Panc1 (cell line): ENCODE results near the gene LEMD2. TPM values are rescaled to one million over a fixed set of nuclear protein-coding genes. Genes with fewer than 3 reads are reported as not detected.

ENCODE experiments used
- ATAC-seq: fragments of 200-7000 bp; cut with Tn5 transposase; 2 replicates; pipeline ENCODE4 v1.9.1; 2020; ENCODE audit warnings: mild to moderate bottlenecking, moderate library complexity
- BruUV-seq: library from RNA; stranded (reverse); fragments of 400-500 nt; replicated peaks from 2 replicates; lab custom pipeline; 2021; lab: Mats Ljungman, UMichigan
- CTCF ChIA-PET: fragments of 300-600 bp; sonication (Branson Sonifier 250); formaldehyde crosslinking; loops from one replicate; lab custom pipeline; 2022; ENCODE audit warnings: antibody characterized with exemption; lab: Charles Lee
- POLR2A ChIA-PET: fragments of 300-600 bp; sonication (Branson Sonifier 250); formaldehyde crosslinking; loops from one replicate; lab custom pipeline; 2022; ENCODE audit warnings: antibody characterized with exemption; lab: Charles Lee
- DNase-seq: peaks from one replicate; pipeline ENCODE4 v3.0.0-alpha.2; 2010; ENCODE audit warnings: low read depth, low spot score
- H3K27ac ChIP-seq: 2 replicates; pipeline ENCODE4 v1.5.1; 2011; ENCODE audit warnings: mild to moderate bottlenecking, low read length, inconsistent platforms
- H3K27me3 ChIP-seq: fragments of 200-500 bp; sonication (Bioruptor generic); 2 replicates; pipeline ENCODE4 v1.6.0; 2014; ENCODE audit warnings: low read length, inconsistent platforms; ENCODE audit not compliant: control insufficient read depth, insufficient read depth
- H3K36me3 ChIP-seq: fragments of 200-500 bp; sonication (Bioruptor generic); 2 replicates; pipeline ENCODE4 v1.5.1; 2014; ENCODE audit warnings: inconsistent platforms, mild to moderate bottlenecking, low read length, moderate library complexity; ENCODE audit not compliant: control insufficient read depth, insufficient read depth
- H3K4me1 ChIP-seq: 2 replicates; pipeline ENCODE4 v1.5.1; 2011; ENCODE audit warnings: inconsistent platforms, mild to moderate bottlenecking, low read length, moderate library complexity; ENCODE audit not compliant: control insufficient read depth, insufficient read depth
- H3K4me3 ChIP-seq, 2 experiments: 2 replicates each; pipeline ENCODE4 v1.5.1; 2011 to 2012; ENCODE audit warnings: low read depth in 2 of 2, low read length in 2 of 2, mild to moderate bottlenecking in 2 of 2, inconsistent platforms in 1 of 2, moderate library complexity in 1 of 2
- H3K9me3 ChIP-seq: fragments of 200-500 bp; sonication (Bioruptor generic); 2 replicates; pipeline ENCODE4 v1.5.1; 2014; ENCODE audit warnings: low read depth, mild to moderate bottlenecking, inconsistent platforms, low read length, moderate library complexity; ENCODE audit not compliant: control insufficient read depth, insufficient read depth
- CTCF ChIP-seq: fragments of 450-650 bp; IDR thresholded peaks from 2 replicates; pipeline ENCODE4 v1.5.1; 2017; ENCODE audit warnings: mild to moderate bottlenecking
- POLR2AphosphoS5 ChIP-seq: IDR thresholded peaks from 2 replicates; pipeline ENCODE4 v1.6.1; 2012; ENCODE audit warnings: mild to moderate bottlenecking, low read depth, low read length, moderate library complexity
- REST ChIP-seq, 2 experiments: IDR thresholded peaks; 2 replicates each; pipeline ENCODE4 v1.6.1; 2011 to 2012; ENCODE audit warnings: low read depth in 2 of 2, control low read depth in 1 of 2, low read length in 1 of 2, mild to moderate bottlenecking in 1 of 2, moderate library complexity in 1 of 2; ENCODE audit not compliant: insufficient read depth in 1 of 2
- SIN3A ChIP-seq: IDR thresholded peaks from 2 replicates; pipeline ENCODE4 v1.6.1; 2012; ENCODE audit warnings: low read depth, mild to moderate bottlenecking, low read length, moderate library complexity, borderline replicate concordance; ENCODE audit not compliant: insufficient read depth
- TCF7L2 ChIP-seq: IDR thresholded peaks from 2 replicates; pipeline ENCODE4 v1.6.1; 2011; ENCODE audit warnings: mild to moderate bottlenecking, low read depth, low read length, inconsistent platforms
- in situ Hi-C: cut with HindIII; loops from 2 replicates; pipeline ENCODE4 v1.10.0; 2016; ENCODE audit warnings: low sequenced_read_pairs, low pct_unique_long_range_greater_than_20kb
- intact Hi-C: fragments of 100-400 bp; cut with micrococcal nuclease; formaldehyde crosslinking; loops from one replicate; pipeline ENCODE4 v1.10.0; 2022; ENCODE audit not compliant: unreplicated experiment
- total RNA-seq: library from RNA; stranded (reverse); gene quantifications from one replicate; pipeline ENCODE4 v1.2.1, GENCODE V29; 2021; ENCODE audit not compliant: unreplicated experiment

The LEMD2 gene
- total RNA-seq, 1 experiment from 2014 or later: 89.8 TPM

- DNase-seq (no peak), ATAC-seq (no peak)
- TF ChIP-seq POLR2AphosphoS5 (no peak), TCF7L2 (no peak)
- no peaks in the 10 kb centered on the region for H3K27me3 ChIP-seq
- no TSS peak for BruUV-seq
- H3K4me3 ChIP-seq: no peak overlapping the region
- ChIA-PET POLR2A (interaction anchor here (0.7 kb wide), 1 partner anchor 129 kb away, joined by 20 read pairs; no protein-coding TSS in a partner anchor), CTCF (no interaction called here)
- H3K36me3 ChIP-seq: no peaks in the 10 kb centered on the region
- H3K9me3 ChIP-seq: no peaks in the 10 kb centered on the region
- in situ Hi-C loops (no loop called here), intact Hi-C loops (no loop called here)
- H3K4me1 ChIP-seq: peaks cover 29% of the 10 kb centered on the region
- no peak overlapping the region for H3K27ac ChIP-seq
Observed at GRCh38 chr6:33826537-33826936, 37.6 kb upstream of the LEMD2 start.

- in situ Hi-C loops: no loop called here
- TF ChIP-seq TCF7L2 (no peak), REST (IDR thresholded peaks at IDR 0.05; ENCODE audit: insufficient read depth in 1 of 2, low read depth in 2 of 2, low read length in 1 of 2) (no peak), CTCF (no peak), POLR2AphosphoS5 (no peak), SIN3A (no peak)
- peak; percentile 14; the same call in 1 of the 2 replicates for ATAC-seq
- peak overlapping the region in 1 of 2 experiments; percentile 18; a peak in 1 of 4 replicates for H3K4me3 ChIP-seq
- H3K4me1 ChIP-seq: peaks cover 29% of the 10 kb centered on the region
- no peak for DNase-seq
- no peaks in the 10 kb centered on the region for H3K27me3 ChIP-seq
- intact Hi-C loops: no loop called here
- H3K27ac ChIP-seq: peak overlapping the region; percentile 42; the same call in 1 of the 2 replicates
- H3K36me3 ChIP-seq: no peaks in the 10 kb centered on the region
- POLR2A ChIA-PET: no interaction called here
- no peaks in the 10 kb centered on the region for H3K9me3 ChIP-seq
- CTCF ChIA-PET: no interaction called here
- no TSS peak for BruUV-seq
Observed at GRCh38 chr6:33824461-33825154, 35.7 kb upstream of the LEMD2 start.

GRCh38 chr6:33823806-33824205, 34.9 kb upstream of the LEMD2 start:
- intact Hi-C loops: no loop called here
- no TSS peak for BruUV-seq
- TF ChIP-seq POLR2AphosphoS5: no peak
- TF ChIP-seq CTCF: no peak
- no peak for TF ChIP-seq TCF7L2
- no peak for TF ChIP-seq REST (IDR thresholded peaks at IDR 0.05; ENCODE audit: insufficient read depth in 1 of 2, low read depth in 2 of 2, low read length in 1 of 2)
- no peak for TF ChIP-seq SIN3A
- H3K27ac ChIP-seq: no peak overlapping the region
- DNase-seq (no peak), ATAC-seq (no peak)
- no peak overlapping the region for H3K4me3 ChIP-seq
- in situ Hi-C loops: no loop called here
- H3K27me3 ChIP-seq: no peaks in the 10 kb centered on the region
- POLR2A ChIA-PET: no interaction called here
- H3K36me3 ChIP-seq: no peaks in the 10 kb centered on the region
- CTCF ChIA-PET: no interaction called here
- H3K9me3 ChIP-seq: no peaks in the 10 kb centered on the region
- H3K4me1 ChIP-seq: peaks cover 24% of the 10 kb centered on the region
